ENCODE measurements around the gene WWOX.

Gene WWOX

DNA sequence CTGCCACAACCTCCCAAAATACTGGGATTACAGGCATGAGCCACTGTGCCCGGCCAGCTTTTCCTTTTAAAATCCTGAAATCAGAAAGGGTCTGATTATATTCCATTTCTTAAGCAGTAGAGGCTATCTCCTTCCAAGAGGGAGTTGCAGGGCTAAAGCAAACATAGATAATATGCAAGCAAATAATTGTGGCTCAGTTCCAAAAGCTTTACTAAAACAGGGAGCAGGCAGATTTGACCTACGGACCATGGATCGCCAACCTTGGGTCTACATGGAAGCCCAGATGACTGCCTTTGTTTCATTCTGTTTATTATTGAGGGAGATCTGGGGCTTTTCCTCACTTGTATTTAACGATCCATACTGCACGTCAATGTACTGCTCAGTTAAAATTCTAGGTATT is 38.6 kb upstream of the WWOX start:
- TF ChIP-seq POLR2AphosphoS5 (IDR thresholded peaks at IDR 0.05; ENCODE audit: low read depth, low read length) = no peak
- no peak for TF ChIP-seq FOXP2 (optimal IDR thresholded peaks at IDR 0.05; ENCODE audit: borderline replicate concordance, extremely low read depth, extremely low read length, insufficient read depth)
- TF ChIP-seq, protein P1, sequence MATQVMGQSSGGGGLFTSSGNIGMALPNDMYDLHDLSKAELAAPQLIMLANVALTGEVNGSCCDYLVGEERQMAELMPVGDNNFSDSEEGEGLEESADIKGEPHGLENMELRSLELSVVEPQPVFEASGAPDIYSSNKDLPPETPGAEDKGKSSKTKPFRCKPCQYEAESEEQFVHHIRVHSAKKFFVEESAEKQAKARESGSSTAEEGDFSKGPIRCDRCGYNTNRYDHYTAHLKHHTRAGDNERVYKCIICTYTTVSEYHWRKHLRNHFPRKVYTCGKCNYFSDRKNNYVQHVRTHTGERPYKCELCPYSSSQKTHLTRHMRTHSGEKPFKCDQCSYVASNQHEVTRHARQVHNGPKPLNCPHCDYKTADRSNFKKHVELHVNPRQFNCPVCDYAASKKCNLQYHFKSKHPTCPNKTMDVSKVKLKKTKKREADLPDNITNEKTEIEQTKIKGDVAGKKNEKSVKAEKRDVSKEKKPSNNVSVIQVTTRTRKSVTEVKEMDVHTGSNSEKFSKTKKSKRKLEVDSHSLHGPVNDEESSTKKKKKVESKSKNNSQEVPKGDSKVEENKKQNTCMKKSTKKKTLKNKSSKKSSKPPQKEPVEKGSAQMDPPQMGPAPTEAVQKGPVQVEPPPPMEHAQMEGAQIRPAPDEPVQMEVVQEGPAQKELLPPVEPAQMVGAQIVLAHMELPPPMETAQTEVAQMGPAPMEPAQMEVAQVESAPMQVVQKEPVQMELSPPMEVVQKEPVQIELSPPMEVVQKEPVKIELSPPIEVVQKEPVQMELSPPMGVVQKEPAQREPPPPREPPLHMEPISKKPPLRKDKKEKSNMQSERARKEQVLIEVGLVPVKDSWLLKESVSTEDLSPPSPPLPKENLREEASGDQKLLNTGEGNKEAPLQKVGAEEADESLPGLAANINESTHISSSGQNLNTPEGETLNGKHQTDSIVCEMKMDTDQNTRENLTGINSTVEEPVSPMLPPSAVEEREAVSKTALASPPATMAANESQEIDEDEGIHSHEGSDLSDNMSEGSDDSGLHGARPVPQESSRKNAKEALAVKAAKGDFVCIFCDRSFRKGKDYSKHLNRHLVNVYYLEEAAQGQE (IDR thresholded peaks at IDR 0.05; ENCODE audit: insufficient read depth in 1 of 2, low read depth in 2 of 2, low read length in 2 of 2) = no peak
- TF ChIP-seq TAF1 (IDR thresholded peaks at IDR 0.05; ENCODE audit: borderline replicate concordance, insufficient read depth, low read length) = no peak
- no peak for TF ChIP-seq SIN3A (IDR thresholded peaks at IDR 0.05; ENCODE audit: borderline replicate concordance, insufficient read depth, low read length)

DNA sequence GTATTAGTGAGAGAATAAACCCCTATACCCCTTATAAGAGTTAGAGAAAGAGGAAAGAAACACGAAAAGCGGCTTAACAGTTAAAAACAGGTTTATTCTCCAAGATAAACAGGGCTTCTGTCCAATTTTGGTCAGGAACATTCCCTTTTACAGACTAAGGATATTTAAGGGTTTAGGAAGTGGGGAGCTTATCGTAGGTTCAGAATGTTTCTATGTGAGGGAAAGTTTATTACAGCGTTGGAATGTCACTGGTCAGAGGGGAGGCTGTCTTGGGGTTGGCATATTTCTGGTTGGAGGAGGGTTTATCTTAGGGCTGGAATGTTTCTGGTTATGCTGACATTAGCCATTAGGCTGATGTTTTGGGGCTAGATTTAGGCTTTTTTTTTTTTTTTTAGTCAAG is 34.1 kb upstream of the WWOX start:
- TF ChIP-seq POLR2AphosphoS5 (IDR thresholded peaks at IDR 0.05; ENCODE audit: low read depth, low read length) (no peak), SIN3A (IDR thresholded peaks at IDR 0.05; ENCODE audit: borderline replicate concordance, insufficient read depth, low read length) (no peak), TAF1 (IDR thresholded peaks at IDR 0.05; ENCODE audit: borderline replicate concordance, insufficient read depth, low read length) (no peak), FOXP2 (optimal IDR thresholded peaks at IDR 0.05; ENCODE audit: borderline replicate concordance, extremely low read depth, extremely low read length, insufficient read depth) (no peak)
- TF ChIP-seq, protein P1 (IDR thresholded peaks at IDR 0.05; ENCODE audit: insufficient read depth in 1 of 2, low read depth in 2 of 2, low read length in 2 of 2) = no peak

DNA sequence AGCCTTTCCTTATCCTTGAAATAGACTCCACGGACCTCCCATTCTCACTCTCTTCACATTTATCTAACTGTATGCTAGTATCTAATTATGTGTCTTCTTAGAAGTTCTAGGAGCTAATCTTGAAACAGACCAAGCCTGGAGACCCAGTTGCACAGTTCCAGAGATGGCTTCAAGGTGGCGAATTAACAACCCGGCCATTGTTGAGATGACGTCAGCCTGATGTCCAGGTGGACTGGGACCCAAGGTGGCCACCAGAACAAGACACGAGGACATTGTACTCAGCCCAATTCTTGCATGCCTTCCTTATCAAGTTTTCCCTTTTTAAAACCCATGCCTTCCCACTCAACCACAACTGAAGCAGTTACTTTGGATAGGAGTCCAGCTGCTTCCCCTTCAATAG is 29.5 kb upstream of the WWOX start:
- TF ChIP-seq, protein P1 (IDR thresholded peaks at IDR 0.05; ENCODE audit: insufficient read depth in 1 of 2, low read depth in 2 of 2, low read length in 2 of 2) = no peak
- no peak for TF ChIP-seq TAF1 (IDR thresholded peaks at IDR 0.05; ENCODE audit: borderline replicate concordance, insufficient read depth, low read length)
- TF ChIP-seq SIN3A (IDR thresholded peaks at IDR 0.05; ENCODE audit: borderline replicate concordance, insufficient read depth, low read length) = no peak
- TF ChIP-seq POLR2AphosphoS5 (IDR thresholded peaks at IDR 0.05; ENCODE audit: low read depth, low read length) = no peak
- TF ChIP-seq FOXP2 (optimal IDR thresholded peaks at IDR 0.05; ENCODE audit: borderline replicate concordance, extremely low read depth, extremely low read length, insufficient read depth) = no peak

DNA sequence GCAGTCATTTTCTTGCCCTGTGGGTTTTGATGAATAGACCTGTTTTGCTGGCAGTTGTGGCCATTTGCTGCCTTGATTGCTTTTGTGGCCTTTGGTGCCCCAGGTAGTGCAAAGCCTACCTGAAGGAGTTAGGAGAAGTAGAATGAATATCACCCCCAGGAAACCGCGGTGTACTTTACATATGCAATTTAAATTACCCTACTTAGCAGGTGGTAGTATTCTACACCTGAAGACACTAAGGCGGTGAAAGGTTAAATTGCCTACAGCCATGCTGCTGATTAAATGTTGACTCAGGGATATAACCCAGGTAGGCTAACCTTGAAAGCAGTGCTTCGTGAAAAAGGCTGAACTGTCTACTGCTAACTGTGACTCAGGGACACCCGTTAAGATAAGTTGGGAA is 27.2 kb upstream of the WWOX start:
- TF ChIP-seq, protein P1 (IDR thresholded peaks at IDR 0.05; ENCODE audit: insufficient read depth in 1 of 2, low read depth in 2 of 2, low read length in 2 of 2) = no peak
- TF ChIP-seq FOXP2 (optimal IDR thresholded peaks at IDR 0.05; ENCODE audit: borderline replicate concordance, extremely low read depth, extremely low read length, insufficient read depth) (no peak), POLR2AphosphoS5 (IDR thresholded peaks at IDR 0.05; ENCODE audit: low read depth, low read length) (no peak), TAF1 (IDR thresholded peaks at IDR 0.05; ENCODE audit: borderline replicate concordance, insufficient read depth, low read length) (no peak), SIN3A (IDR thresholded peaks at IDR 0.05; ENCODE audit: borderline replicate concordance, insufficient read depth, low read length) (no peak)

DNA sequence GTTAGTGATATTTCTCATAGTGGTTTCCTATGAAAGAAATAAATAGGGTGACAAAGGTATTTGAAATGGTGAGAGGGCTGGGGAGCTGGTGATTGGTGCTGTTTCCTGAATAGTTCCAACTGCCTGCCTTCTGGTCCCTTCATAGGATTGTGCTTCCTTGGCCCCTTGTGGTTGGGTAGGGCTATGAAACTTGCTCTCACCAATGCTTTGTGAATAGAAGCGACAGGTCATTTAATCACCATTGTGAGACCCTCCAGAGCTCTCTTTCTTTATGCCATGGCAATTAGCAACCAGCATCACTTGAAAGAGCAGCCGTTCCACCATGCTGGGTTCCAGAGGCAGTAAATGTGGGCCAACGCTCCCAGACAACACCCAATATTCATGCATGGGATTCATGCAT is 23.7 kb upstream of the WWOX start:
- TF ChIP-seq SIN3A (IDR thresholded peaks at IDR 0.05; ENCODE audit: borderline replicate concordance, insufficient read depth, low read length) = no peak
- no peak for TF ChIP-seq POLR2AphosphoS5 (IDR thresholded peaks at IDR 0.05; ENCODE audit: low read depth, low read length)
- TF ChIP-seq FOXP2 (optimal IDR thresholded peaks at IDR 0.05; ENCODE audit: borderline replicate concordance, extremely low read depth, extremely low read length, insufficient read depth) = no peak
